ENCODE results near the gene LFNG. TPM values are rescaled to one million over a fixed set of nuclear protein-coding genes. Genes with fewer than 3 reads are reported as not detected.

LFNG gene
- total and polyA plus RNA-seq, 9 donors = 0.86 to 8.2 (median 3.3) TPM

- intact Hi-C loops (cut with DNase I) = loop anchor here in 2 of 4 donors (2.0 to 10.0 kb wide), 3 partner anchors 64 to 312 kb away; partner anchors contain the start of gene TTYH3 (in 1 of the 2)
- DNase-seq = no peak
Observed at GRCh38 chr7:2553108-2553507, 33.5 kb downstream of the LFNG start.

GRCh38 chr7:2553831-2554581 is 34.4 kb downstream of the LFNG start:
- H3K36me3 ChIP-seq = no peaks in the 10 kb centered on the region
- H3K27me3 ChIP-seq = no peaks in the 10 kb centered on the region
- H3K27ac ChIP-seq = no peak overlapping the region
- TF ChIP-seq EP300 (IDR thresholded peaks at IDR 0.05) (no peak), CTCF (IDR thresholded peaks at IDR 0.05) (no peak), POLR2A (IDR thresholded peaks at IDR 0.05) (no peak)
- DNase-seq = peak in 1 of 5 donors; percentile 37
- intact Hi-C loops (cut with DNase I) = loop anchor here in 2 of 4 donors (2.0 to 10.0 kb wide), 3 partner anchors 63 to 311 kb away; partner anchors contain the start of gene TTYH3 (in 1 of the 2)
- H3K4me3 ChIP-seq = peak overlapping the region; percentile 93
- H3K4me1 ChIP-seq (ENCODE audit: insufficient read depth) = peaks cover 9% of the 10 kb centered on the region
- WGBS, 3 donors = 66 to 72% (median 68%) methylated on average over 16 of the region's 16 CpGs
- no peaks in the 10 kb centered on the region for H3K9me3 ChIP-seq

More at GRCh38 chr7:2553108-2553507, 33.5 kb downstream of the LFNG start:
- TF ChIP-seq EP300 (IDR thresholded peaks at IDR 0.05) (no peak), CTCF (IDR thresholded peaks at IDR 0.05) (no peak), POLR2A (IDR thresholded peaks at IDR 0.05) (no peak)
- Histone ChIP-seq H3K4me3 (no peak overlapping the region), H3K27ac (no peak overlapping the region), H3K4me1 (ENCODE audit: insufficient read depth) (peaks cover 9% of the 10 kb centered on the region), H3K27me3 (no peaks in the 10 kb centered on the region), H3K36me3 (no peaks in the 10 kb centered on the region), H3K9me3 (no peaks in the 10 kb centered on the region)
- 92 to 97% (median 95%) methylated on average over 10 of the region's 10 CpGs for WGBS, 3 donors

- Histone ChIP-seq H3K36me3 (no peaks in the 10 kb centered on the region), H3K27ac (peak overlapping the region in 1 of 2 donors; percentile 97), H3K27me3 (no peaks in the 10 kb centered on the region), H3K4me3 (peak overlapping the region; percentile 93), H3K4me1 (ENCODE audit: insufficient read depth) (peaks cover 9% of the 10 kb centered on the region), H3K9me3 (no peaks in the 10 kb centered on the region)
- no peak for DNase-seq
- TF ChIP-seq EP300 (IDR thresholded peaks at IDR 0.05) (no peak), CTCF (IDR thresholded peaks at IDR 0.05) (no peak), POLR2A (IDR thresholded peaks at IDR 0.05) (no peak)
- intact Hi-C loops (cut with DNase I) = loop anchor here in 2 of 4 donors (10.0 kb wide), 2 partner anchors 80 to 310 kb away; partner anchors contain the start of gene TTYH3 (in 1 of the 2)
- WGBS, 3 donors = 3 to 12% (median 3%) methylated on average over 9 to 12 of the region's 12 CpGs
Observed at GRCh38 chr7:2554661-2555111, 35.1 kb downstream of the LFNG start.

GRCh38 chr7:2555121-2556052 is 35.8 kb downstream of the LFNG start, which contains the start of gene BRAT1:
Gene BRAT1 (minus strand): TSS chr7:2555524. CDS start chr7:2554431, 1,093 bp downstream.
- peak within 1 kb of the TSS; percentile 85 to 97 for H3K27ac ChIP-seq
- no peaks in the 10 kb centered on the region for H3K9me3 ChIP-seq
- peak; percentile 96 to 98 (median 97) for DNase-seq
- H3K4me3 ChIP-seq = peak within 1 kb of the TSS; percentile 93
- no peaks in the 10 kb centered on the region for H3K36me3 ChIP-seq
- H3K27me3 ChIP-seq = no peaks in the 10 kb centered on the region
- TF ChIP-seq POLR2A (IDR thresholded peaks at IDR 0.05) (no peak), CTCF (IDR thresholded peaks at IDR 0.05) (peak; percentile 20 to 44 (median 41))
- H3K4me1 ChIP-seq (ENCODE audit: insufficient read depth) = peaks cover 15% of the 10 kb centered on the region
- 0 to 1% (median 0%) methylated on average over 39 to 79 of the region's 79 CpGs for WGBS, 3 donors
- intact Hi-C loops (cut with DNase I) = loop anchor here in 2 of 4 donors (10.0 kb wide), 2 partner anchors 79 to 309 kb away; partner anchors contain the start of gene TTYH3 (in 1 of the 2)
